ENCODE data around the gene CAPN1. TPM values are rescaled to one million over a fixed set of nuclear protein-coding genes. Genes with fewer than 3 reads are reported as not detected.
A peak's percentile ranks its signal among the peaks of the same experiment; 100 is the strongest.

The CAPN1 gene
- total and polyA plus RNA-seq, 2 donors from 2014 or later = 92.5 to 328 TPM

- Histone ChIP-seq H3K9me3 (ENCODE audit: control insufficient read depth in 2 of 3, insufficient read depth in 1 of 3, low read length in 3 of 3) (no peaks in the 10 kb centered on the region), H3K4me3 (ENCODE audit: low read length in 3 of 3) (no peak overlapping the region), H3K36me3 (ENCODE audit: control insufficient read depth in 2 of 3, insufficient read depth in 3 of 3, low read length in 3 of 3) (peaks cover 0 to 29% (median 19%) of the 10 kb centered on the region in 3 donors), H3K4me1 (ENCODE audit: control insufficient read depth in 2 of 3, insufficient read depth in 2 of 3, low read depth in 1 of 3, low read length in 3 of 3) (no peaks in the 10 kb centered on the region), H3K27ac (ENCODE audit: low read depth in 2 of 2, low read length in 2 of 2) (no peak overlapping the region), H3K9ac (ENCODE audit: low read length in 3 of 3) (no peak overlapping the region), H3K27me3 (ENCODE audit: control insufficient read depth, insufficient read depth, low read length) (no peaks in the 10 kb centered on the region)
- peak in 4 of 5 donors; percentile 47 to 76 (median 58) for DNase-seq
- TF ChIP-seq CTCF (IDR thresholded peaks at IDR 0.05; ENCODE audit: borderline replicate concordance, extremely low read depth, insufficient read depth) = peak; percentile 53
- no peak for FAIRE-seq
- intact Hi-C loops (cut with DNase I) = no loop called here
Measured at GRCh38 chr11:65204646-65205601, 23.2 kb downstream of the CAPN1 start.

GRCh38 chr11:65205602-65205967 is 23.9 kb downstream of the CAPN1 start:
- intact Hi-C loops (cut with DNase I) = no loop called here
- no peak for TF ChIP-seq CTCF (IDR thresholded peaks at IDR 0.05; ENCODE audit: borderline replicate concordance, extremely low read depth, insufficient read depth)
- no peaks in the 10 kb centered on the region for H3K4me1 ChIP-seq (ENCODE audit: control insufficient read depth in 2 of 3, insufficient read depth in 2 of 3, low read depth in 1 of 3, low read length in 3 of 3)
- H3K27ac ChIP-seq (ENCODE audit: low read depth in 2 of 2, low read length in 2 of 2) = no peak overlapping the region
- DNase-seq = peak in 1 of 5 donors; percentile 39
- H3K36me3 ChIP-seq (ENCODE audit: control insufficient read depth in 2 of 3, insufficient read depth in 3 of 3, low read length in 3 of 3) = peaks cover 0 to 36% (median 19%) of the 10 kb centered on the region in 3 donors
- no peak overlapping the region for H3K9ac ChIP-seq (ENCODE audit: low read length in 3 of 3)
- no peaks in the 10 kb centered on the region for H3K27me3 ChIP-seq (ENCODE audit: control insufficient read depth, insufficient read depth, low read length)
- no peak overlapping the region for H3K4me3 ChIP-seq (ENCODE audit: low read length in 3 of 3)
- no peaks in the 10 kb centered on the region for H3K9me3 ChIP-seq (ENCODE audit: control insufficient read depth in 2 of 3, insufficient read depth in 1 of 3, low read length in 3 of 3)
- FAIRE-seq = no peak

GRCh38 chr11:65206441-65206841 is 24.7 kb downstream of the CAPN1 start:
- Histone ChIP-seq H3K4me3 (ENCODE audit: low read length in 3 of 3) (no peak overlapping the region), H3K9me3 (ENCODE audit: control insufficient read depth in 2 of 3, insufficient read depth in 1 of 3, low read length in 3 of 3) (no peaks in the 10 kb centered on the region), H3K4me1 (ENCODE audit: control insufficient read depth in 2 of 3, insufficient read depth in 2 of 3, low read depth in 1 of 3, low read length in 3 of 3) (no peaks in the 10 kb centered on the region), H3K27me3 (ENCODE audit: control insufficient read depth, insufficient read depth, low read length) (no peaks in the 10 kb centered on the region), H3K9ac (ENCODE audit: low read length in 3 of 3) (no peak overlapping the region), H3K36me3 (ENCODE audit: control insufficient read depth in 2 of 3, insufficient read depth in 3 of 3, low read length in 3 of 3) (peaks cover 0 to 44% (median 23%) of the 10 kb centered on the region in 3 donors), H3K27ac (ENCODE audit: low read depth in 2 of 2, low read length in 2 of 2) (no peak overlapping the region)
- DNase-seq (peak in 1 of 5 donors; percentile 75), FAIRE-seq (no peak)
- no peak for TF ChIP-seq CTCF (IDR thresholded peaks at IDR 0.05; ENCODE audit: borderline replicate concordance, extremely low read depth, insufficient read depth)
- intact Hi-C loops (cut with DNase I) = no loop called here

Measured in kidney (tissue), 14 donors.